RWPE2 (cell line): ENCODE measurements around the gene RAI1.

Experiments
- ATAC-seq: fragments of 200-7000 bp; cut with Tn5 transposase; 3 replicates; pipeline ENCODE4 v1.9.1; 2021; ENCODE audit warnings: low read depth
- DNase-seq: peaks from one replicate; pipeline ENCODE4 v3.0.0-alpha.2; 2020; ENCODE audit warnings: low spot score
- H3K27ac ChIP-seq: fragments of 450-650 bp; 2 replicates; pipeline ENCODE4 v1.5.1; 2017; ENCODE audit warnings: mild to moderate bottlenecking; ENCODE audit not compliant: poor library complexity, severe bottlenecking
- H3K27me3 ChIP-seq: fragments of 250-450 bp; sonication (Bioruptor Pico); 2 replicates; pipeline ENCODE4 v1.5.1; 2021; ENCODE audit warnings: mild to moderate bottlenecking, moderate library complexity; ENCODE audit not compliant: insufficient read depth, poor library complexity, severe bottlenecking
- H3K36me3 ChIP-seq: fragments of 250-450 bp; sonication (Bioruptor Pico); 2 replicates; pipeline ENCODE4 v1.5.1; 2020; ENCODE audit warnings: low read depth, mild to moderate bottlenecking, moderate library complexity
- H3K4me1 ChIP-seq: fragments of 250-450 bp; sonication (Bioruptor Pico); 2 replicates; pipeline ENCODE4 v1.5.1; 2021; ENCODE audit warnings: mild to moderate bottlenecking, moderate library complexity; ENCODE audit not compliant: insufficient read depth, poor library complexity, severe bottlenecking
- H3K4me3 ChIP-seq: fragments of 250-450 bp; sonication (Bioruptor Pico); 2 replicates; pipeline ENCODE4 v1.5.1; 2021; ENCODE audit warnings: mild to moderate bottlenecking, moderate library complexity; ENCODE audit not compliant: severe bottlenecking
- H3K9me3 ChIP-seq: fragments of 250-450 bp; sonication (Bioruptor Pico); 2 replicates; pipeline ENCODE4 v1.5.1; 2021; ENCODE audit warnings: mild to moderate bottlenecking, moderate library complexity; ENCODE audit not compliant: severe bottlenecking
- TF ChIP-seq, protein P1 (sequence below): fragments of 450-650 bp; IDR thresholded peaks from one replicate; pipeline ENCODE4 v1.5.1; 2017; ENCODE audit warnings: mild to moderate bottlenecking, moderate library complexity; ENCODE audit not compliant: poor library complexity, severe bottlenecking

Gene RAI1

DNA sequence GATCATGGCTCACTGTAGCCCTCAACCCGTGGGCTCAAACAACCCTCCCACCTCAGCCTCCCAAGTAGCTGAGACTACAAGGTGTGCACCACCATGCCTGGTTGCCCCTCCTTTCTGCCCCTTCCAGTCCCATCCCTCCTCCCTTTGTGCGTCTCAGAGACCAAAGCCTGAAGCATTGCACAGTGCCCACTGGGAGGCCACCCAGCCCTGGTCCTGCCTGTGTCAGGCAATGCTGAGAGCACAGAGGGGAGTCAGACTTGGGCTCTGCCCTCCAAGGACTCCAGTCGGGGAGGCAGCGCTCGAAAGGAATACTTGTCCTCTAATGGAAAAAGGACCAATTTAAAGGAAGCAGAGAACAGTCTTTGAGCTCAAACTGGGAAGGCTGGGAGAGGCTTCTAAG is 20.4 kb downstream of the RAI1 start:
- peaks cover 44% of the 10 kb centered on the region for H3K36me3 ChIP-seq
- H3K9me3 ChIP-seq = no peaks in the 10 kb centered on the region
- DNase-seq (no peak), ATAC-seq (no peak)
- TF ChIP-seq, protein P1, sequence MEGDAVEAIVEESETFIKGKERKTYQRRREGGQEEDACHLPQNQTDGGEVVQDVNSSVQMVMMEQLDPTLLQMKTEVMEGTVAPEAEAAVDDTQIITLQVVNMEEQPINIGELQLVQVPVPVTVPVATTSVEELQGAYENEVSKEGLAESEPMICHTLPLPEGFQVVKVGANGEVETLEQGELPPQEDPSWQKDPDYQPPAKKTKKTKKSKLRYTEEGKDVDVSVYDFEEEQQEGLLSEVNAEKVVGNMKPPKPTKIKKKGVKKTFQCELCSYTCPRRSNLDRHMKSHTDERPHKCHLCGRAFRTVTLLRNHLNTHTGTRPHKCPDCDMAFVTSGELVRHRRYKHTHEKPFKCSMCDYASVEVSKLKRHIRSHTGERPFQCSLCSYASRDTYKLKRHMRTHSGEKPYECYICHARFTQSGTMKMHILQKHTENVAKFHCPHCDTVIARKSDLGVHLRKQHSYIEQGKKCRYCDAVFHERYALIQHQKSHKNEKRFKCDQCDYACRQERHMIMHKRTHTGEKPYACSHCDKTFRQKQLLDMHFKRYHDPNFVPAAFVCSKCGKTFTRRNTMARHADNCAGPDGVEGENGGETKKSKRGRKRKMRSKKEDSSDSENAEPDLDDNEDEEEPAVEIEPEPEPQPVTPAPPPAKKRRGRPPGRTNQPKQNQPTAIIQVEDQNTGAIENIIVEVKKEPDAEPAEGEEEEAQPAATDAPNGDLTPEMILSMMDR = no peak
- no peak overlapping the region for H3K4me3 ChIP-seq
- no peak overlapping the region for H3K27ac ChIP-seq
- peaks cover 17% of the 10 kb centered on the region for H3K4me1 ChIP-seq
- no peaks in the 10 kb centered on the region for H3K27me3 ChIP-seq

DNA sequence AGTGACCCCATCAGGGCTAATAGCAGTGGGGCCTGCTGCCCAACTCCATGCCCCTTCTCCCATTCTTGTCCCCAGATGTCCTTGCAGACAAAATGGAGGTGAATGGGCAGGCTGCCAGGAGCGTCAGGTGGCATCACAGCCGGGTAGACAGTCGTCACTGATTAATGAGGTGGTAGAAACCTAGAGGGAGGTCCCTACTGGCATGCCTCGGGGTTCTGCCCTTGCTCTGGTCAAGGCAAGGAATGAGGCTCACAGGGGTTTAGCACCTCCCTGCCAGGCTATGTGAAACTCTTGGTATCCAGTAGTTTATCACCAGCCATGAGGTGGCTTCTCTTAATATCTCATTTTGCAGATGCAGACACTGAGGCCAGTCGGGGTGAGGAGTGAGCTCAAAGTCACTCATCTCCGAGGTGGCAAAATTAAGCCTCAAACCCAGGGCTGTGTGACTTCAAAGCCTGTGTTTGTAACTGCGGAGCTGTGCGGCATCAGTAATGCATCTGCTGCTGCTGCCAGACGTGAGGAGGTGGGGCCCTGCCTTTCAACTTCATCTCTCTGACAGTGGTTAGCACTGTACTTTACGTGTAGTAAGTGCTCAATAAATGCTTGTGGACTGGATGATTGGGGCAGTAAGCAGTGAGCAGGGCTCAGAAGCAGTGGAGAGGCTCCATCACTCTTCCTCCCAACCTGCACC is 21.3 kb downstream of the RAI1 start:
- Histone ChIP-seq H3K9me3 (no peaks in the 10 kb centered on the region), H3K36me3 (peaks cover 44% of the 10 kb centered on the region), H3K4me1 (peaks cover 10% of the 10 kb centered on the region), H3K27ac (no peak overlapping the region), H3K4me3 (no peak overlapping the region), H3K27me3 (no peaks in the 10 kb centered on the region)
- DNase-seq (no peak), ATAC-seq (no peak)
- TF ChIP-seq, protein P1 = no peak

DNA sequence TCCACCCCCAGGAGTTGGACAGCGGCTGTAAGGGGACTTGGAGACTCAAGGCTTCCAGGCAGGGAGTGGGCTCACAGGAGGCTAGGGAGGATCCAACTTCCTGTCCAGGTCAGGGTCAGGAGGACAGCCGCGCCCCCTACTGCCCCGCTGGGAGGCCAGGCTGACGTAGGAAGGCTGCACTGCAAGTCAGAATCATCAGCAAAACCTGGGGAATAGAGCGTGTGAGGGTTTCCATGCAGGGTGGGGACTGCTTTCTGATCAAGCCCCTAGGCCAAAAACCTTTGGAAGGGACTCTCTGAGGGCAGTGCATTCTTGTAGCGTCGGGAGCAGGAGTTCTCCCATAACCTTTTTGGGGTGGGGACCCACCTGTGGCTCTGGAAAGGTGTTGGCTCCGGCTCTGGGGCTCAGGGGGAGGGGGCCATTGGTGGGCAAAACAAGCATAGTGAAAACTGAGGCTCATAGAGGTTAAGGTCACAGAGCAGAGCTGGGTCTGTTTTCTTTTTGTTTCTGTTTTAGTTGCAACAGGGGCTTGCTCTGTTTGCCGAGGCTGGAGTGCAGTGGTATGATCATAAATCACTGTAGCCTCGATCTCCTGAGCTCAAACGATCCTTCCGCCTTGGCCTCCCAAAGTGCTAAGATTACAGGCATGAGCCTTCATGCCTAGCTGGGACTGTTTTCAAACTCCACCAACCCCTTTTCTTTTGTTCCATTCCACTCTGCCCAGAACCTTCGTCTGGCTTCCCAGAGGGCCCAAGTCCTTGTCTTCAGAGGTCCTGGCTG is 22.1 kb downstream of the RAI1 start:
- Histone ChIP-seq H3K4me1 (peaks cover 9% of the 10 kb centered on the region), H3K9me3 (no peaks in the 10 kb centered on the region), H3K4me3 (no peak overlapping the region), H3K27me3 (no peaks in the 10 kb centered on the region), H3K36me3 (peaks cover 44% of the 10 kb centered on the region), H3K27ac (no peak overlapping the region)
- no peak for ATAC-seq
- TF ChIP-seq, protein P1 = no peak
- no peak for DNase-seq

DNA sequence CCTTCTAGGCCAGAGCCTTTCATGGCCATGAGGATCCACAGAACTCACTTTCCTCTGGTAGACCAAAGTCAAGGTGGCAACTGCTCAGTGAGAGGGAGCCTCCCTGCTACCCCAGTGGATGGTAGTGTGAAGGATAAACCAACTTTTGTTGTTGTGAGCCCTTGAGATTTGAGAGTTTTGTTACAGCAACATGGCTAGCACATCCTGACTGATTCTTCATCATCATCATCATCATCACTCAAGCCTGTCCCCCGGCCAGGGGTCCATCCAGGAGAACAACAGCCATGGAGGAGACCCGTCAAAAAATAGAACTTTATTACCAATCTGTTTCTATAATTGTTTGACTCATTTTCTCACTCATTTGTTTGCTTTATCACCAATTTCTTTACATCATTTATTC is 23.7 kb downstream of the RAI1 start:
- H3K4me1 ChIP-seq = no peaks in the 10 kb centered on the region
- H3K36me3 ChIP-seq = peaks cover 35% of the 10 kb centered on the region
- H3K27me3 ChIP-seq = no peaks in the 10 kb centered on the region
- TF ChIP-seq, protein P1 = no peak
- H3K4me3 ChIP-seq = no peak overlapping the region
- no peaks in the 10 kb centered on the region for H3K9me3 ChIP-seq
- DNase-seq (no peak), ATAC-seq (no peak)
- no peak overlapping the region for H3K27ac ChIP-seq
